Bronchus fibroblast of lung (primary cell): ENCODE data around the gene CENPC. TPM values are rescaled to one million over a fixed set of nuclear protein-coding genes. Genes with fewer than 3 reads are reported as not detected.

Source experiments
- total RNA-seq: library from RNA; depleted of rRNA; stranded (reverse); fragments of >200 nt; gene quantifications from 2 replicates; pipeline ENCODE4 v1.2.3, GENCODE V29; 2015

Gene CENPC, protein sequence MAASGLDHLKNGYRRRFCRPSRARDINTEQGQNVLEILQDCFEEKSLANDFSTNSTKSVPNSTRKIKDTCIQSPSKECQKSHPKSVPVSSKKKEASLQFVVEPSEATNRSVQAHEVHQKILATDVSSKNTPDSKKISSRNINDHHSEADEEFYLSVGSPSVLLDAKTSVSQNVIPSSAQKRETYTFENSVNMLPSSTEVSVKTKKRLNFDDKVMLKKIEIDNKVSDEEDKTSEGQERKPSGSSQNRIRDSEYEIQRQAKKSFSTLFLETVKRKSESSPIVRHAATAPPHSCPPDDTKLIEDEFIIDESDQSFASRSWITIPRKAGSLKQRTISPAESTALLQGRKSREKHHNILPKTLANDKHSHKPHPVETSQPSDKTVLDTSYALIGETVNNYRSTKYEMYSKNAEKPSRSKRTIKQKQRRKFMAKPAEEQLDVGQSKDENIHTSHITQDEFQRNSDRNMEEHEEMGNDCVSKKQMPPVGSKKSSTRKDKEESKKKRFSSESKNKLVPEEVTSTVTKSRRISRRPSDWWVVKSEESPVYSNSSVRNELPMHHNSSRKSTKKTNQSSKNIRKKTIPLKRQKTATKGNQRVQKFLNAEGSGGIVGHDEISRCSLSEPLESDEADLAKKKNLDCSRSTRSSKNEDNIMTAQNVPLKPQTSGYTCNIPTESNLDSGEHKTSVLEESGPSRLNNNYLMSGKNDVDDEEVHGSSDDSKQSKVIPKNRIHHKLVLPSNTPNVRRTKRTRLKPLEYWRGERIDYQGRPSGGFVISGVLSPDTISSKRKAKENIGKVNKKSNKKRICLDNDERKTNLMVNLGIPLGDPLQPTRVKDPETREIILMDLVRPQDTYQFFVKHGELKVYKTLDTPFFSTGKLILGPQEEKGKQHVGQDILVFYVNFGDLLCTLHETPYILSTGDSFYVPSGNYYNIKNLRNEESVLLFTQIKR
- total RNA-seq, result 6.5 and 10.4 TPM in 2 replicates

DNA sequence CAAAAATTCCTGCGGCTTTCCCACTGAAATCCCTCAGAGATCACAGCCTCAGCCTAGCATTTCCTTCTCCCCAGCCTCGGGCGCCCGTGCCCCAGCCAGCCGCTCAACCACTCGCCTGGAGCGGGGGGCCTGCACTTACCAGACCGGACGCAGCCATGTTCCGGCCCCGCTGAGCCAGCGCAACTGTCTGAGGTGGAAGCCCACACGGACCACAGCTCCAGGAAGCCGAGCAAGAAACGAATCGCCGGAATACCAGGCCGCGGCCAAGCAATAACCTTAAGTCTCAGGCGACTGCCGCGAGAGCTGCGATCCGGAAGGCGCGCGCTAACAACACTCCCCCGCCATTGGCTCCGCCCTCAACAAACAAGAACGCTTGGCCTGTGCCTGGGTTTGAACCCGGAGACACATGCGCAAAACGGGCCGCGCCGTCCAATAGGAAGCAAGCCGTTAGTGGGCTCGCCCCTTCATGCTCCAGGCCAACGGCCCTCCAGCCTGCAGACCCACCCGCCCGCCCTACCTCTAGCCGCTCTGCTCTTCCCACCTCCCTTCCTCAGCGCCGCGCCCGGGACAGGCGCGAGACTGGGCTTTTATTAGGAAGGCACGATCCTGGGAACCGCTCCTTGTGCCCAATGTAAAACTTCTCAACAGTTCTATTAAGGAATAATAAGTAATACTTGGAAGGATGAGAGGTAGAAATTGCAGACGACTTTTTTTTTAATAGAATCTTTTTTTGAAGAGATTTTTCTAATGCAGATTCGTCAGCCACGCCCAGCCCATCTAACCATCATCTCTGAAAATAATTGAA lies at the start of gene CENPC:
CENPC (minus strand) TSS at position 305 of the 805 bp plus-strand sequence; CDS start at position 157, 148 bp downstream.

DNA sequence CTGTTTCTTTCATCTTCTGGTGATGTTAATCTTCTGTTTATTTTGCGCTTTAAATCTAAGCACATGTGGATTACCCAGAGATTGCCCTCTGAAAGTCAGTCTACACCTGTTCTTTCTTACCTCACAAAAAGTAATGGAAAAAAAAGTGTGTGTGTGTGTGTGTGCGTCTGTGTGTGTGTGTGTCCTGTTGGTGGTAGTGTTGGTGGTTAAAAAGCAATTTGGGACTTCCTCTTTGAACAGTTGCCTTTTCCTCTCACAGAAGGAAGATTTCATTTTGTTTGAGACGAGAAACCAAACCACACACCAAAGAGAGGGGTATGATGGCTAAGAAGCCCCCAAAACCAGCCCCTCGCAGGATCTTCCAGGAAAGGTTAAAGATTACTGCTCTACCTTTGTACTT lies 13.2 kb upstream of the CENPC start, which contains the start of gene STAP1:
STAP1 (plus strand) TSS at position 235 of the 400 bp plus-strand sequence; CDS start at position 318, 83 bp downstream.

Other genes starting within 250 kb of the CENPC start
- gene STAP1, start 13.2 kb upstream of the CENPC start, total RNA-seq, result not detected in 2 replicates
- gene UBA6, start 155.7 kb upstream of the CENPC start, total RNA-seq, result 48.9 and 55.9 TPM in 2 replicates
- not detected in 2 replicates for gene GNRHR, start 208.9 kb upstream of the CENPC start, total RNA-seq